GM18861 (cell line): ENCODE results near the gene TSEN54.
"Not testable (repeated sequence)": the region's sequence is repeated elsewhere in the genome, so short reads cannot be mapped to it uniquely, and the experiment has no call there.

Experiments
- ATAC-seq: cut with Tn5 transposase; IDR thresholded peaks from one replicate; pipeline ENCODE4 v1.9.1; 2021; ENCODE audit not compliant: unreplicated experiment

The TSEN54 gene

GRCh38 chr17:75517297-75517865 lies 1.1 kb downstream of the TSEN54 start:
- no peak for ATAC-seq

DNA sequence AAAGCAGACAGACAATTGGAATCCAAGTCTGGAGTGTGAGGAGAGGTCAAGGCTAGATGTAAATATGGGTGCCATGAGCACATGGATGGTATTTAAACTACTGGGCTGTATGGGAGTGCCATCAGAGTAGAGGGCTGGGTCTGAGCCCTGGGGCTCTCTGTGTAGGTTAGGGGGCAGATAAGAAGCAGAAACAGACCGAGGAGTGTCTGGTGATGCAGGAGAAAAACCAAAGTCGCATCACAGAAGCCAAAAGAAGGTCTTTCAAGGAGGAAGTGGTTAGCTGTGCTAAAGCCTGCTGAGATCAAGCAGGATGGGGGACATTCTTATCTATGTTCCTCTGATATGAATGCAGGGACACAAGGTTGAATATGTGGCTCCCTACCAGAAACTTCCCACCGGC lies 1.9 kb downstream of the TSEN54 start:
- ATAC-seq = no peak

DNA sequence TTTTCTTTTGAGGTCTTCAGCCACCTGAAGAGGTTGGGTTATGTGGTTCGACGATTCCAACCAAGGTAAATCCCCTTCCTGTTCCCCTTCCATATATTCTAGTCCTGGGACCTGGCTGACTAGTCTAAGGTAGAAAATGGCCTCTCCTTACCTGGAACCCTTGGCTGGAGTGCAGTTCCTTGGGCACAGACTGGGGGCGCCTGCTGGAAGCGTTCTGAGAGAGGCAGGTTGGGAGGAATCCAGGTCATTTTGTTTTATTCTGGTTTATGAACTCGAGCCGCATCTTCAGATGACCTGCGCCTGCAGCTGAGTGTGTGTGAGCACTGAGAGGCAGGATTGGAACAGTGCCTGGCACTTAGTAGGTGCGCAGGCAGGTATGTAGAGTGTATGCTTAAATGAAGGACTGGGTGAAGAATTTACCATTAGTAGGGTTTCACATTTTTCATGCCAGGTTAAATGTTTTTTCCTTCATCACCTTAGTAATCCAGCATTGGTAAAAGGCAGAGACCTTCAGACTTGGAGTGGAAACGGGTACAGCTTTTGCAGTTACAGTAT lies 2.7 kb downstream of the TSEN54 start:
- ATAC-seq = no peak

GRCh38 chr17:75520413-75520812 lies 4.1 kb downstream of the TSEN54 start:
- ATAC-seq = not testable (repeated sequence)

GRCh38 chr17:75521290-75521689 lies 5.0 kb downstream of the TSEN54 start:
- ATAC-seq = no peak

- ATAC-seq = no peak
These were observed 5.8 kb downstream of the TSEN54 start for GRCh38 chr17:75521951-75522727.

GRCh38 chr17:75523647-75524046 lies 7.3 kb downstream of the TSEN54 start:
- no peak for ATAC-seq

- no peak for ATAC-seq
These were observed 8.1 kb downstream of the TSEN54 start for GRCh38 chr17:75524269-75524969.

DNA sequence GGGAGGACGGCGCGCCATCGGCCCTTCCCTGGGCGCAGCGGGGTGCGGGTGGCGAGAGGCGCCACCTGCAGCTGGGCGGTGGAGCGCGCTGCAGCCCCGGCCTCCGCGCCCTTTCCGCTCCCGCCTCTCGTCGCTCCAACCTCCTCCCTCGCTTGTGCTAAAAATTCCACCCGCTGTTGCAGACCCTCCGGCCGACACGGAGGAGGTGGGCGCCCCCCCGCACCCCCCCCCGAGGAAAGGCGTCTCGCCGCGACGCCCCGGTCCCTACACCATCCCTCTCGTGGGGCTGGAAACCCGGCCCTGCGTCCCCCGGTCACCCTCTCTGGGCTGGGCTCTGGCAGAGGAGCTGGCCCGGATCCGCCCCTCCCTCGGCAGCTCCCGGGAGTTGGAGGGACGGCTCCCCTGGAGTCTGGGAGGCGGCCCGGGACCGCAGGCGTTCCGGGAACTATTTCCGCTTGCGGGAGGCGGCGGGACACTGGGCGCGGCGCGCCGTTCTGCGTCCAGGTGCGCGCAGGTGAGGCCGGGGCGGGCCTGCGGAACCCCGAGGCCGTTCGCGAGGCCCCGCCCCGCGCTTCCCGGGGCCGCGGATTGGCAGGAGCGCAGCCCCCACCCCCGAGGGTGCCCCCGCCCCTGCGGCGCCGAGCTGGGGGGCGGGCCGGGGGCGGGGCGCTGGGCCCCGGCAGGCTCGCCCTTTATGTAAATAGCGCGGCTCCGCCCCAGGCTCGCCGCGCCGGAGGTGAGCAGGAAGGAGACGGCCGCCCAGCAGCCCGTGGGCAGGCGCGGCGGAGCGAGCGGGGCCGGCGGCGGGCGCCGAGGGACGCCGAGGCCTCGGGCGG lies 8.9 kb downstream of the TSEN54 start, which contains the start of gene LLGL2:
Gene LLGL2, plus strand, starts transcription at position 728 of the 836 bp plus-strand sequence. CDS start 17,730 bp downstream, outside the sequence.
- peak; percentile 66 for ATAC-seq

DNA sequence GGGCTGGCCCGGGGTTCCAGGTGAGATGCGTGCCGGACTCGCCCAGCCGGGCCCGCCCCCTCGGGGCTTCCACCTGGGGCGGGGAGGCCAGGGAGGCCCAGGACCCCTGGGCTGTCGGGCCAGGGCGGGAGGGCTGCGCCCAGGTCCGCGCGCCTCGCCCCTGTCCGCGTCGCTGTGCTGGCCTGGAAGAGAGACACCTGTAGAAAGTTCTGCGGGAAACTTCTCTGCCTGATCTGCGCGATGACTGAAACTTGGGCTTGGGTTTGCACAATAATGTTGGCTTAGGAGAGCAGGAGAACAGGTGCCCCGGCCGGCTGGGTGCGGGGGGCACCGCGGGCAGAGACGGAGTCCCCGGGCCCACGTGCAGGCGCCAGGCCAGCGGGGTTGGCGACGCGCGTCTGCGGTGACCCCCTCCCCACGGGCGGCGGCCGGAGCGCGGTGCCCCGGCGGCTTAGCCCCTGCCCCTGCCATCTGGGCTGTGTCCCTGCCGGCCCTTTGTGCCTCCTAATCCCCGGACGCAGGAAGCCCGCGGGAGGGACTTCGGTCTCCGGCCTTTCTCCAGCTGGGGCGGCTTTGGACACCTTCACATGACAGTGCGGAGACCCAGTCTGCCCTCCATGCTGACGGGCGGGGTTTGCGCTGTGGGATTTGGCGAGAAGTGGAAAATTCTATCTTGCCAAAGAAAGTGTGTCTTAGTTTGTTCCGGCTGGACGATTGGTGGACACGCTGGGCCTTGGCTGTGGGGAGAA lies 9.7 kb downstream of the TSEN54 start:
- ATAC-seq = peak; percentile 3

GRCh38 chr17:75526555-75527270 lies 10.4 kb downstream of the TSEN54 start:
- no peak for ATAC-seq

DNA sequence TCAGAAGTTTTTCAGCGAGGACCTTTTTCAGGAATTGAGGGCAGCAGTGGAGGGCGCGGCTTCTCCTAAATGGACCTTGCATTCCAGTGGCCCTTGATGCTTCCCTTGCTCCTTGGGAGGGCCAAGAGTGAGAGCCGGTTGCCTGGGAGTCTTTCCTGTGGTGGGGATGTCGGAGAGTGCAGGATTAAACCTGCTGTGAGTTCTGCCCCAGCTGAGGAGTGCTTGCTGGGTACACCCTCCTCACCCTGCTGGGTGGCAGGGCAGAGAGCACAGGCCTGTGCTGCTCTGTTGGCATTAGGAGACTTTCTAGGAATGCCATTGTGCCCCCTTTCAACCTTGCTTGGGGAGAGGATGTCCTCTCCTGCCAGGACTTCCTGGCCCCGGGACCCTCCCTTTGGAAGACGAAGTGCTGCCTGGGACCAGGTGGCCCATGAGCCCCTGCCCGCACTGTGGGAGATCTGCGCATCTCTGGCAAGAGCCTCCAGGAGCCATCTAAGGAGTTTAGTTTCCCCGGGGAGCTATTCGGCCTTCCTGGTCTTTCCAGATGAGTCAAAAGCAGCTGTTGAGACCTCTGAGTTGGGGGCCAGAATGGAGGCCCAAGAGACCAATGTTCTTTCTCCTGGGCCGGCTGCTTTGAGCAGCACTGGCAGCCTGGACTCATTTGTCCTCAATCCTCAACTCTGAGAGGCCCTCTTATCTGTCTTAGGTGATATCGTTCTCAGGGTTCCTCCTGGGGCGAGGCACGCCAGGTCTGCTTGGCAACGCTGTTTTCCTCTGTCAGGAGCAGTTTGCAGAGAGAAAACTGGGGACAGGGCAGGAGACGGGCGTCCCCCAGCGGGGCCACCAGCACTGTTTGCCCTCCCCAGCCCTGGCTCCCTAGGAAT lies 14.8 kb downstream of the TSEN54 start:
- no peak for ATAC-seq

GRCh38 chr17:75531721-75532072 lies 15.4 kb downstream of the TSEN54 start:
- no peak for ATAC-seq

- no peak for ATAC-seq
These were observed 18.8 kb downstream of the TSEN54 start for GRCh38 chr17:75535119-75535537.

DNA sequence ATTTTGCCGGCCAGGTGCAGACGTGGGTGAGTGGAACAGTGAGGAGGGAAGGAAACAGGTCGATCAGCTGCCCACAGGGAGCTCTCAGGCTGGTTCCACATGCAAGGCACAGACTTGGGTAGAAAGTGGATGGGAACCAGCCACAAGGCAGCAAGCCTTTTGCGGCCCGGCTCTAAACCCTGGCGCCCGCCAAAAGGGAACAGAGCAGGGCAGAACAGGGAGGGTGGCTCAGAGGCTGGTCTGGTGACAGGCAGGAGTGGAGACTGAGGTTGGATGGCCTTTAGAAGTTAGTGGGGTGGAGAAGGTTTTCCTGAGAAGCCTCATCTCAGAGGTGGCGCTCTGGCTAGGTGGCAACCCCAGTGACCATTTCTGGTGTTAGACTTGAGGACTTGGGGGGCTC lies 19.5 kb downstream of the TSEN54 start:
- no peak for ATAC-seq

- ATAC-seq = no peak
These were observed 20.0 kb downstream of the TSEN54 start for GRCh38 chr17:75536366-75536765.

- ATAC-seq = no peak
These were observed 23.8 kb downstream of the TSEN54 start for GRCh38 chr17:75539967-75540729.
